K562 (cell line): ENCODE measurements around the gene NUFIP1. TPM values are rescaled to one million over a fixed set of nuclear protein-coding genes. Genes with fewer than 3 reads are reported as not detected.
"Not testable (repeated sequence)": the region's sequence is repeated elsewhere in the genome, so short reads cannot be mapped to it uniquely, and the experiment has no call there.

ENCODE experiments used
- ATAC-seq: fragments of 200-7000 bp; cut with Tn5 transposase; 3 replicates; pipeline ENCODE4 v1.9.1; 2020; ENCODE audit warnings: moderate library complexity
- BruUV-seq: library from RNA; stranded (reverse); fragments of 400-500 nt; replicated peaks from 2 replicates; lab custom pipeline; 2021; lab: Mats Ljungman, UMichigan
- CTCF ChIA-PET: fragments of 300-600 bp; formaldehyde crosslinking; extraction: SDS; loops from one replicate; lab custom pipeline; 2021; ENCODE audit warnings: low intra/inter-chr PET ratio; lab: Yijun Ruan, JAX
- POLR2A ChIA-PET: fragments of 300-600, 350-650 bp; sonication (Branson Sonifier 250); formaldehyde crosslinking; extraction: SDS; loops from one replicate; lab custom pipeline; 2021; ENCODE audit warnings: antibody characterized with exemption, inconsistent platforms; lab: Yijun Ruan, JAX
- DNase-seq, 4 experiments: peaks; one replicate each; pipeline versions ENCODE4 v3.0.0 to v3.0.0-alpha.2; 2011 to 2018; ENCODE audit warnings: low spot score in 3 of 4, mixed read lengths in 3 of 4; ENCODE audit errors: extremely low read depth in 1 of 4
- FAIRE-seq: peaks from 2 replicates; lab custom pipeline; 2011; peaks lifted over from hg19 to GRCh38; lab: Jason Lieb, UNC
- H2AFZ ChIP-seq: 2 replicates; pipeline ENCODE4 v1.6.0; 2011; ENCODE audit warnings: low read depth, low read length, control low read depth, inconsistent platforms
- H3K27ac ChIP-seq: fragments of 200-600 bp; 3 replicates; pipeline ENCODE4 v1.8.0; 2011; ENCODE audit warnings: low read depth, mild to moderate bottlenecking, control low read depth, inconsistent platforms, low read length, moderate library complexity, mixed read lengths; ENCODE audit errors: extremely low read depth
- H3K27me3 ChIP-seq, 2 experiments: fragments of 300-600 bp in 1 of 2; 2 replicates in 1 of 2; 3 replicates in 1 of 2; pipeline versions ENCODE4 v1.6.0 to v1.8.0; 2011; ENCODE audit warnings: inconsistent platforms in 2 of 2, low read length in 2 of 2, mild to moderate bottlenecking in 1 of 2, mixed read lengths in 1 of 2, moderate library complexity in 1 of 2; ENCODE audit not compliant: control insufficient read depth in 2 of 2, insufficient read depth in 2 of 2
- H3K36me3 ChIP-seq: fragments of 300-600 bp; 3 replicates; pipeline ENCODE4 v1.8.0; 2011; ENCODE audit warnings: mild to moderate bottlenecking, low read length, inconsistent platforms; ENCODE audit not compliant: control insufficient read depth, insufficient read depth
- H3K4me1 ChIP-seq, 2 experiments: fragments of 200-600 bp in 1 of 2; replicated peaks in 1 of 2; 2 replicates in 1 of 2; 3 replicates in 1 of 2; pipeline versions ENCODE4 v1.5.1 to v1.8.0; 2011; ENCODE audit warnings: inconsistent platforms in 2 of 2, low read length in 2 of 2, mild to moderate bottlenecking in 1 of 2, mixed read lengths in 1 of 2, moderate library complexity in 1 of 2; ENCODE audit not compliant: control insufficient read depth in 2 of 2, insufficient read depth in 2 of 2
- H3K4me2 ChIP-seq: 2 replicates; pipeline ENCODE4 v1.6.1; 2011; ENCODE audit warnings: low read length, control low read depth, inconsistent platforms, mixed read lengths; ENCODE audit not compliant: insufficient read depth
- H3K4me3 ChIP-seq: fragments of 200-600 bp; sonication (generic), shearing (Covaris generic); 2 replicates; pipeline ENCODE4 v1.5.1; 2016; ENCODE audit warnings: control low read depth, inconsistent platforms
- H3K79me2 ChIP-seq: fragments of 200-600 bp; 3 replicates; pipeline ENCODE4 v1.8.0; 2011; ENCODE audit warnings: low read length, inconsistent platforms; ENCODE audit not compliant: control insufficient read depth, insufficient read depth
- H3K9ac ChIP-seq, 2 experiments: 2 replicates each; pipeline versions ENCODE4 v1.6.0 to v1.6.1; 2011; ENCODE audit warnings: low read depth in 2 of 2, low read length in 2 of 2, control low read depth in 1 of 2, inconsistent platforms in 1 of 2, mild to moderate bottlenecking in 1 of 2, mixed read lengths in 1 of 2; ENCODE audit not compliant: insufficient read depth in 1 of 2
- H3K9me1 ChIP-seq: one replicate; pipeline ENCODE4 v1.6.0; 2011; ENCODE audit warnings: inconsistent platforms, mild to moderate bottlenecking, low read length, moderate library complexity; ENCODE audit not compliant: control insufficient read depth, insufficient read depth
- H3K9me3 ChIP-seq: replicated peaks from 2 replicates; pipeline ENCODE4 v1.5.1; 2011; ENCODE audit warnings: low read depth, low read length, inconsistent platforms; ENCODE audit not compliant: control insufficient read depth, insufficient read depth
- H4K20me1 ChIP-seq: replicated peaks from 2 replicates; pipeline ENCODE4 v1.6.1; 2011; ENCODE audit warnings: low read length, inconsistent platforms, mixed read lengths; ENCODE audit not compliant: control insufficient read depth, insufficient read depth
- ARID3A ChIP-seq: IDR thresholded peaks from 2 replicates; pipeline ENCODE4 v1.6.1; 2012; ENCODE audit warnings: low read depth, low read length, improper control_type of control experiment, borderline replicate concordance
- ATF3 ChIP-seq, 2 experiments: fragments of 450-650 bp in 1 of 2; sonication (generic) in 1 of 2; formaldehyde crosslinking in 1 of 2; IDR thresholded peaks in 1 of 2; conservative IDR thresholded peaks in 1 of 2; 2 replicates each; pipeline versions ENCODE4 v1.6.1 to v1.8.1; 2016 to 2023; ENCODE audit warnings: mild to moderate bottlenecking in 2 of 2, moderate library complexity in 2 of 2, inconsistent platforms in 1 of 2, missing genetic modification reagents in 1 of 2
- BRD4 ChIP-seq: fragments of 200-600 bp; sonication (generic); IDR thresholded peaks from 2 replicates; pipeline ENCODE4 v1.6.1; 2017; ENCODE audit warnings: inconsistent platforms
- DDX20 ChIP-seq: fragments of 450-650 bp; IDR thresholded peaks from 2 replicates; pipeline ENCODE4 v1.6.1; 2016; ENCODE audit warnings: missing genetic modification characterization, low read depth, mild to moderate bottlenecking, missing compliant biosample characterization, moderate library complexity
- ELF1 ChIP-seq: fragments of 200-800 bp; sonication (Bioruptor generic); IDR thresholded peaks from 2 replicates; pipeline ENCODE4 v1.6.1; 2016; ENCODE audit warnings: missing genetic modification characterization, missing compliant biosample characterization
- MCM7 ChIP-seq, 2 experiments: fragments of 450-650 bp; IDR thresholded peaks; 2 replicates each; pipeline ENCODE4 v1.6.1; 2016 to 2018
- MXD1 ChIP-seq: fragments of 250-450 bp; sonication (Bioruptor Pico); IDR thresholded peaks from 2 replicates; pipeline ENCODE4 v1.8.0; 2021; ENCODE audit warnings: borderline replicate concordance, mild to moderate bottlenecking, moderate library complexity; ENCODE audit not compliant: poor library complexity, severe bottlenecking
- NEUROD1 ChIP-seq: fragments of 150-350 bp; IDR thresholded peaks from 2 replicates; pipeline ENCODE4 v1.6.1; 2014; ENCODE audit warnings: borderline replicate concordance, low read length, low read depth; ENCODE audit not compliant: partially characterized antibody
- ZNF146 ChIP-seq: IDR thresholded peaks from one replicate; pipeline ENCODE4 v1.6.1; 2018; ENCODE audit warnings: missing compliant biosample characterization; ENCODE audit not compliant: unreplicated experiment
- ZNF449 ChIP-seq: fragments of 250-450 bp; sonication (Bioruptor Pico); IDR thresholded peaks from 2 replicates; pipeline ENCODE4 v1.8.0; 2022; ENCODE audit warnings: moderate library complexity, mild to moderate bottlenecking, inconsistent platforms
- WGBS: fragments of 100-300 bp; shearing (Covaris generic); methylation state at CpG from one replicate; pipeline ENCODE4 v1.1.6; 2016; ENCODE audit warnings: low coverage, mixed read lengths; ENCODE audit not compliant: insufficient coverage; ENCODE audit errors: missing lambda C conversion rate; 5-methylcytosine and 5-hydroxymethylcytosine counted together
- in situ Hi-C: fragments of 300-500 bp; cut with MboI; formaldehyde crosslinking; loops from 4 replicates; pipeline ENCODE4 v1.15.0; 2018; ENCODE audit warnings: inconsistent platforms, mixed read lengths
- intact Hi-C: fragments of 100-400 bp; cut with micrococcal nuclease; formaldehyde crosslinking; loops from 2 replicates; pipeline ENCODE4 v1.14.2; 2022
- polyA plus RNA-seq, 8 experiments: library from polyadenylated mRNA; depleted of rRNA in 4 of 8; stranded (reverse) in 5 of 8; unstranded in 3 of 8; fragments of >200 nt; fragmentation: Nextera tagmentation in 2 of 8; fragmentation: Illumina TruSeq in 1 of 8; extraction: Ambion mirVana in 2 of 8; extraction: Trizol in 1 of 8; gene quantifications; 2 replicates each; pipeline versions ENCODE4 v1.2.1 to v1.2.3, GENCODE V29; 2011 to 2014; ENCODE audit warnings: inconsistent platforms in 1 of 8, missing spikeins in 1 of 8
- total RNA-seq, 7 experiments: library from RNA; depleted of rRNA in 6 of 7; stranded (reverse); fragments of >200 nt in 6 of 7; fragmentation: Illumina TruSeq in 2 of 7; extraction: Trizol in 2 of 7; gene quantifications; 2 replicates each; pipeline versions ENCODE4 v1.2.1 to v1.2.3, GENCODE V29; 2011 to 2021; ENCODE audit warnings: low replicate concordance in 1 of 7

The NUFIP1 gene
- total and polyA plus RNA-seq, 9 of the 15 experiments (the other 6 are each of a cell fraction or from before 2014, with no cell fraction given) = 2.6 to 9.7 (median 4.1) TPM

- H3K27me3 ChIP-seq, H3K9me3 ChIP-seq, intact Hi-C loops, ATAC-seq, BruUV-seq, H4K20me1 ChIP-seq, H3K4me3 ChIP-seq, POLR2A ChIA-PET, CTCF ChIA-PET, H3K9ac ChIP-seq, H3K27ac ChIP-seq, H2AFZ ChIP-seq, DNase-seq, FAIRE-seq, H3K79me2 ChIP-seq, H3K36me3 ChIP-seq, H3K4me2 ChIP-seq, in situ Hi-C loops, H3K9me1 ChIP-seq, H3K4me1 ChIP-seq: not testable (repeated sequence)
- WGBS = 0% methylated on average over 1 of the region's 2 CpGs
- peak; percentile 35 for TF ChIP-seq ZNF146 (CRISPR knock-in tag)
Observed at GRCh38 chr13:44898308-44898707, 91.0 kb downstream of the NUFIP1 start.

GRCh38 chr13:44895953-44896335 is 93.3 kb downstream of the NUFIP1 start:
- WGBS = 15% methylated on average over 3 of the region's 5 CpGs
- H2AFZ ChIP-seq = no peak overlapping the region
- BruUV-seq = no TSS peak
- no peaks in the 10 kb centered on the region; a peak in 1 of 5 replicates for H3K27me3 ChIP-seq
- no peak overlapping the region for H3K27ac ChIP-seq
- H3K4me2 ChIP-seq = no peak overlapping the region
- FAIRE-seq (no peak), ATAC-seq (no peak), DNase-seq (no peak)
- no peak overlapping the region for H3K9ac ChIP-seq
- ChIA-PET CTCF (no interaction called here), POLR2A (interaction anchor here (0.7 kb wide), 1 partner anchor 10 kb away, joined by 3 read pairs; no protein-coding TSS in a partner anchor)
- no peak overlapping the region for H3K4me3 ChIP-seq
- in situ Hi-C loops (no loop called here), intact Hi-C loops (no loop called here)
- no peaks in the 10 kb centered on the region for H3K36me3 ChIP-seq
- H3K9me3 ChIP-seq = no peaks in the 10 kb centered on the region
- no peaks in the 10 kb centered on the region for H3K9me1 ChIP-seq
- no peaks in the 10 kb centered on the region for H4K20me1 ChIP-seq
- 0 out of 5 replicates have a peak, but pooled peaks cover 0 to 3% of the 10 kb centered on the region in 2 experiments for H3K4me1 ChIP-seq
- no peaks in the 10 kb centered on the region for H3K79me2 ChIP-seq
- TF ChIP-seq ELF1 (tag) = no peak
- no peak for TF ChIP-seq DDX20
- no peak for TF ChIP-seq ZNF449
- TF ChIP-seq ATF3 (IDR thresholded peaks at IDR 0.05) = no peak
- TF ChIP-seq ATF3 (CRISPR knock-in tag; conservative IDR thresholded peaks at IDR 0.05) = no peak
- no peak for TF ChIP-seq ARID3A
- no peak for TF ChIP-seq MCM7 (IDR thresholded peaks at IDR 0.05)
- TF ChIP-seq NEUROD1 = no peak
- TF ChIP-seq MXD1 = no peak
- TF ChIP-seq BRD4 = no peak
